GM12878 (cell line): ENCODE measurements around the gene NDUFV3. TPM values are rescaled to one million over a fixed set of nuclear protein-coding genes. Genes with fewer than 3 reads are reported as not detected.

ENCODE experiments used
- CREB1 ChIP-seq: IDR thresholded peaks from 2 replicates; pipeline ENCODE4 v1.6.1; 2012; ENCODE audit warnings: low read depth, mild to moderate bottlenecking, inconsistent platforms
- EP300 ChIP-seq, 2 experiments: fragments of 150-350 bp in 1 of 2; IDR thresholded peaks; 2 replicates each; pipeline ENCODE4 v1.6.1; 2011 to 2012; ENCODE audit warnings: low read depth in 2 of 2, low read length in 2 of 2, borderline replicate concordance in 1 of 2, improper control_type of control experiment in 1 of 2, inconsistent platforms in 1 of 2; ENCODE audit not compliant: control insufficient read depth in 1 of 2
- JUNB ChIP-seq: IDR thresholded peaks from 2 replicates; pipeline ENCODE4 v1.6.1; 2016; ENCODE audit warnings: antibody characterized with exemption, mild to moderate bottlenecking
- KAT2A ChIP-seq: conservative IDR thresholded peaks from 2 replicates; pipeline ENCODE4 v1.6.1; 2011; ENCODE audit warnings: low read depth, low read length; ENCODE audit not compliant: control insufficient read depth
- NFXL1 ChIP-seq: fragments of 450-650 bp; IDR thresholded peaks from 2 replicates; pipeline ENCODE4 v1.6.1; 2017; ENCODE audit warnings: antibody characterized with exemption, mild to moderate bottlenecking, borderline replicate concordance
- NR2C1 ChIP-seq: fragments of 450-650 bp; IDR thresholded peaks from 2 replicates; pipeline ENCODE4 v1.6.1; 2017; ENCODE audit warnings: antibody characterized with exemption, mild to moderate bottlenecking, moderate library complexity
- NR2F1 ChIP-seq: fragments of 450-650 bp; conservative IDR thresholded peaks from 2 replicates; pipeline ENCODE4 v1.6.1; 2017; ENCODE audit warnings: mild to moderate bottlenecking
- PBX3 ChIP-seq: IDR thresholded peaks from 2 replicates; pipeline ENCODE4 v1.6.1; 2011; ENCODE audit warnings: mild to moderate bottlenecking, low read depth, low read length, moderate library complexity; ENCODE audit not compliant: insufficient replicate concordance
- SMC3 ChIP-seq: IDR thresholded peaks from 2 replicates; pipeline ENCODE4 v1.6.1; 2011; ENCODE audit warnings: low read length, improper control_type of control experiment, borderline replicate concordance
- SRF ChIP-seq, 2 experiments: IDR thresholded peaks; 2 replicates each; pipeline ENCODE4 v1.6.1; 2011; ENCODE audit warnings: low read depth in 2 of 2, low read length in 2 of 2, mild to moderate bottlenecking in 1 of 2, moderate library complexity in 1 of 2
- TCF7 ChIP-seq: IDR thresholded peaks from 2 replicates; pipeline ENCODE4 v1.6.1; 2014; ENCODE audit warnings: antibody characterized with exemption, borderline replicate concordance
- YBX1 ChIP-seq: fragments of 450-650 bp; IDR thresholded peaks from 2 replicates; pipeline ENCODE4 v1.6.1; 2016; ENCODE audit warnings: antibody characterized with exemption
- ZNF207 ChIP-seq: fragments of 450-650 bp; IDR thresholded peaks from 2 replicates; pipeline ENCODE4 v1.6.1; 2014; ENCODE audit warnings: antibody characterized with exemption, mild to moderate bottlenecking, borderline replicate concordance
- ZNF622 ChIP-seq: fragments of 450-650 bp; IDR thresholded peaks from 2 replicates; pipeline ENCODE4 v1.6.1; 2017; ENCODE audit warnings: mild to moderate bottlenecking, inconsistent platforms
- ZZZ3 ChIP-seq: IDR thresholded peaks from 2 replicates; pipeline ENCODE4 v1.6.1; 2011; ENCODE audit warnings: low read depth; ENCODE audit not compliant: control insufficient read depth, insufficient read length
- polyA plus RNA-seq, 11 experiments: library from polyadenylated mRNA; depleted of rRNA in 4 of 11; unstranded in 6 of 11; stranded (reverse) in 5 of 11; fragments of >200 nt; fragmentation: Nextera tagmentation in 4 of 11; fragmentation: Illumina TruSeq in 1 of 11; extraction: Ambion mirVana in 4 of 11; extraction: Trizol in 1 of 11; gene quantifications; 1 replicate in 1 of 11; 2 replicates in 10 of 11; pipeline versions ENCODE4 v1.2.1 to v1.2.3, GENCODE V29; 2011 to 2016; ENCODE audit warnings: inconsistent platforms in 2 of 11, missing spikeins in 2 of 11, low read depth in 1 of 11
- total RNA-seq, 4 experiments: library from RNA; depleted of rRNA in 3 of 4; stranded (reverse); fragments of >200 nt in 3 of 4; fragmentation: Illumina TruSeq in 1 of 4; extraction: Trizol in 1 of 4; gene quantifications; 2 replicates each; pipeline versions ENCODE4 v1.2.1 to v1.2.3, GENCODE V29; 2013 to 2021

NDUFV3 gene
- total and polyA plus RNA-seq, 10 of the 15 experiments (the other 5 are each of a cell fraction or from before 2014, with no cell fraction given): 7.0 to 44.7 (median 29.9) TPM

GRCh38 chr21:42892931-42893755, at the start of gene NDUFV3 (continued):
- TF ChIP-seq KAT2A (no peak), EP300 (IDR thresholded peaks at IDR 0.05; ENCODE audit: borderline replicate concordance in 1 of 2, control insufficient read depth in 1 of 2, low read depth in 2 of 2, low read length in 2 of 2) (no peak), PBX3 (no peak), CREB1 (peak; percentile 95), NFXL1 (peak; percentile 63; the same call in 1 of the 2 replicates), ZZZ3 (no peak), NR2F1 (peak; percentile 81), ZNF207 (0 out of 2 replicates have a peak, but pooled peaks have one; percentile 49), SMC3 (no peak), YBX1 (no peak), NR2C1 (0 out of 2 replicates have a peak, but pooled peaks have one; percentile 32), TCF7 (no peak), ZNF622 (no peak), SRF (IDR thresholded peaks at IDR 0.05; ENCODE audit: low read depth in 2 of 2, low read length in 2 of 2) (no peak), JUNB (no peak)
